Breast epithelium (tissue), 4 donors: Measurements from ENCODE around the gene NAALADL2. TPM values are rescaled to one million over a fixed set of nuclear protein-coding genes. Genes with fewer than 3 reads are reported as not detected.

Source experiments
- DNase-seq, 2 donors: peaks; one replicate each; pipeline ENCODE4 v3.0.0-alpha.2; 2019; ENCODE audit warnings: low spot score in 2 of 2
- H3K27ac ChIP-seq, 2 donors: fragments of 200-600 bp; sonication (generic) in 1 of 2; one replicate each; pipeline ENCODE4 v1.5.1; 2016 to 2019; ENCODE audit warnings: mild to moderate bottlenecking in 1 of 2
- H3K27me3 ChIP-seq, 2 donors: fragments of 200-600 bp; sonication (generic) in 1 of 2; one replicate each; pipeline versions ENCODE4 v1.5.1 to v1.6.0; 2017 to 2019; ENCODE audit warnings: control low read depth in 1 of 2, mild to moderate bottlenecking in 1 of 2
- H3K36me3 ChIP-seq: fragments of 200-600 bp; one replicate; pipeline ENCODE4 v1.5.1; 2019
- H3K4me1 ChIP-seq, 2 donors: fragments of 200-600 bp; sonication (generic); one replicate each; pipeline ENCODE4 v1.5.1; 2016 to 2019; ENCODE audit warnings: control low read depth in 1 of 2
- H3K4me3 ChIP-seq, 3 donors: fragments of 200-600 bp; sonication (generic); 1 replicate in 2 of 3; 2 replicates in 1 of 3; pipeline ENCODE4 v1.5.1; 2016 to 2019; ENCODE audit warnings: mild to moderate bottlenecking in 3 of 3, moderate library complexity in 2 of 3
- H3K9me3 ChIP-seq, 2 donors: fragments of 200-600 bp; sonication (generic) in 1 of 2; one replicate each; pipeline ENCODE4 v1.5.1; 2016 to 2019; ENCODE audit warnings: control low read depth in 1 of 2
- POLR2A ChIP-seq: fragments of 450-650 bp; IDR thresholded peaks from one replicate; pipeline ENCODE4 v1.6.1; 2016; ENCODE audit warnings: antibody characterized with exemption, mild to moderate bottlenecking, moderate library complexity
- POLR2AphosphoS5 ChIP-seq, 3 donors: sonication (generic); formaldehyde crosslinking; IDR thresholded peaks; one replicate each; pipeline ENCODE4 v1.6.1; 2017; ENCODE audit warnings: antibody characterized with exemption in 3 of 3
- intact Hi-C: fragments of 100-400 bp; cut with DNase I; formaldehyde crosslinking; loops from one replicate; pipeline ENCODE4 v1.15.1; 2023; ENCODE audit warnings: low total_unique reads
- total RNA-seq, 3 donors: library from RNA; depleted of rRNA; stranded (reverse); fragments of >200 nt; gene quantifications; one replicate each; pipeline ENCODE4 v1.1.0, GENCODE V29; 2016
- TF ChIP-seq, protein P1 (sequence below), 3 donors: fragments of 450-650 bp; IDR thresholded peaks; one replicate each; pipeline ENCODE4 v1.5.1; 2016 to 2017; ENCODE audit warnings: antibody characterized with exemption in 3 of 3, mild to moderate bottlenecking in 3 of 3, moderate library complexity in 3 of 3

The NAALADL2 gene
- total RNA-seq, 3 donors from 2014 or later = 12.0 to 69.5 (median 53.9) TPM

DNA sequence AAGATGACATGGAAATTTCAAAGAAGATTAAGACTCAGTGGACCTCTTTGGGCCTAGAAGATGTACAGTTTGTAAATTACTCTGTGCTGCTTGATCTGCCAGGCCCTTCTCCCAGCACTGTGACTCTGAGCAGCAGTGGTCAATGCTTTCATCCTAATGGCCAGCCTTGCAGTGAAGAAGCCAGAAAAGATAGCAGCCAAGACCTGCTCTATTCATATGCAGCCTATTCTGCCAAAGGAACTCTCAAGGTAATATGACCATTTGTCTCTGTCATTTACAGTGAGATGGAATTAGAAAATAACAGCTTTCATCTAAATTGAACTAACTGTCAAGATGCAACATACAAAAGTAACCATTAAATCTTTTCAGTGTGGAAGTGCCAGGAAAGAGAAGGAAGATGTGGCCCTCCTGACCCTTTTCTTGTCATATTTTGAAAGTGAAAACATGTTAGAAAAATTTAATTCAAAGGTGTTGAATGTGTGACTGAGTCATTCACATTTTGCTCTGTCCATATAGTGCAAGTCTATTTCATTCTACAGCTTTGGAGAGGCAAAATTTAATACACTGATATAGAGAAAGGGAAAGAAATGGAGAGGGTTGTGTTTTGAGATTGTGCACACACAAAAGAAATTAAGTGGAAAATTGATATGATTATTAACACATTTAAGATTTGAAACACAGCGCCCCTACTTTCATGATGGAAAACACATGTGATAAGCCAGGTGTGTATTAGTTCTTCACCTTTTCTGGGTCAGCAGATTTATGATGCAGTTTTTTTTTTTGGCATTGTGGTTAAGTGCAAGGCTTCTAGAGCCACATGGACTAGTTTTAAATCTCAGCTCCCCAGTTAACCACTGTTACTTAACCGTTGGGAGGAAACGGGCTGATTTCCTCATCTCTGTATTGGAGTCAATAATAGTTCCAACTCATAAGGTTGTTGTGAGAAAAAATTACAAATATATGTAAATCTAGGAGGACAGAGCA is 375.1 kb downstream of the NAALADL2 start:
- Histone ChIP-seq H3K36me3 (no peaks in the 10 kb centered on the region), H3K27ac (no peak overlapping the region), H3K4me1 (no peaks in the 10 kb centered on the region), H3K27me3 (no peaks in the 10 kb centered on the region), H3K9me3 (no peaks in the 10 kb centered on the region), H3K4me3 (no peak overlapping the region)
- TF ChIP-seq, protein P1, sequence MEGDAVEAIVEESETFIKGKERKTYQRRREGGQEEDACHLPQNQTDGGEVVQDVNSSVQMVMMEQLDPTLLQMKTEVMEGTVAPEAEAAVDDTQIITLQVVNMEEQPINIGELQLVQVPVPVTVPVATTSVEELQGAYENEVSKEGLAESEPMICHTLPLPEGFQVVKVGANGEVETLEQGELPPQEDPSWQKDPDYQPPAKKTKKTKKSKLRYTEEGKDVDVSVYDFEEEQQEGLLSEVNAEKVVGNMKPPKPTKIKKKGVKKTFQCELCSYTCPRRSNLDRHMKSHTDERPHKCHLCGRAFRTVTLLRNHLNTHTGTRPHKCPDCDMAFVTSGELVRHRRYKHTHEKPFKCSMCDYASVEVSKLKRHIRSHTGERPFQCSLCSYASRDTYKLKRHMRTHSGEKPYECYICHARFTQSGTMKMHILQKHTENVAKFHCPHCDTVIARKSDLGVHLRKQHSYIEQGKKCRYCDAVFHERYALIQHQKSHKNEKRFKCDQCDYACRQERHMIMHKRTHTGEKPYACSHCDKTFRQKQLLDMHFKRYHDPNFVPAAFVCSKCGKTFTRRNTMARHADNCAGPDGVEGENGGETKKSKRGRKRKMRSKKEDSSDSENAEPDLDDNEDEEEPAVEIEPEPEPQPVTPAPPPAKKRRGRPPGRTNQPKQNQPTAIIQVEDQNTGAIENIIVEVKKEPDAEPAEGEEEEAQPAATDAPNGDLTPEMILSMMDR (IDR thresholded peaks at IDR 0.05) = no peak
- TF ChIP-seq POLR2AphosphoS5 (IDR thresholded peaks at IDR 0.05) = no peak
- no peak for TF ChIP-seq POLR2A
- intact Hi-C loops = no loop called here
- DNase-seq = no peak

DNA sequence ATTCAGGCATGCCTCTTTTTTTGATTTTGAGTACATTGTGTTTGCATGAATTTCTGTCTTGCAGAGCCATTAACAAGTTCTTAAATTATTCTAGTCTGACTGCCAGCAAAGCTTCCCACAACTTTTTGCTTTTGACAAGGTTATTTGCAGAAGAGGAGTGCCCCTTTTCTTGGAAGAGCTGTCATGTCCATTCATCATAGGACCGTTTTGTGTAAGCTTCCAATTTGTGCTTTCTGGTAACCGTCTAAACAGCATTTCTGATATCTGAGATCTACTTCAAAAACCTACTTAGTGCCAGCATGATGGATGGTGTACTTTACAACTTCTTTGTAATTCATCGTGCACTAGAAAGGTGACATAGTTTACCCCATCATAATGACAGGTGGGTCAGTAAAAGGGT is 379.7 kb downstream of the NAALADL2 start:
- Histone ChIP-seq H3K4me1 (no peaks in the 10 kb centered on the region), H3K27me3 (no peaks in the 10 kb centered on the region), H3K4me3 (no peak overlapping the region), H3K9me3 (no peaks in the 10 kb centered on the region), H3K27ac (no peak overlapping the region), H3K36me3 (no peaks in the 10 kb centered on the region)
- DNase-seq = no peak
- no peak for TF ChIP-seq POLR2A
- TF ChIP-seq, protein P1 (IDR thresholded peaks at IDR 0.05) = no peak
- TF ChIP-seq POLR2AphosphoS5 (IDR thresholded peaks at IDR 0.05) = no peak
- intact Hi-C loops = no loop called here

DNA sequence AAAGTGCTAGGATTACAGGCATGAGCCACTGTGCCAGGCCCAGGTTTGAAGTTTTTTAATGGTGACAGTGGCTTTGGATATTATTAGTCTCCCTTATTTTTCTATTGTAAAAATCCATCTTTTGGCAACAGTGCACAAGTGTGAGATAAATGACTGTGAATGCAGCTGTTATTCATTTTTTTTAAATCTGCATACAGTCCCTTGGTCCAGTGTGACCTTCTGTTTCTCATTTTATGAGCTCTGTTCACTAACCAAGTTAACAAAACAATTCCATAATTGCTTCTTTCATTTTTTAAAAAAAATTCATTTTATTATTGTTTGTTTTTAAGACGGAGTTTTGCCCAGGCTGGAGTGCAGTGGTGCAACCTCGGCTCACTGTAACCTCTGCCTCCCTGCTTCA is 381.8 kb downstream of the NAALADL2 start:
- Histone ChIP-seq H3K4me1 (no peaks in the 10 kb centered on the region), H3K36me3 (no peaks in the 10 kb centered on the region), H3K27me3 (no peaks in the 10 kb centered on the region), H3K4me3 (no peak overlapping the region), H3K9me3 (no peaks in the 10 kb centered on the region), H3K27ac (no peak overlapping the region)
- no peak for TF ChIP-seq POLR2A
- intact Hi-C loops = no loop called here
- no peak for DNase-seq

DNA sequence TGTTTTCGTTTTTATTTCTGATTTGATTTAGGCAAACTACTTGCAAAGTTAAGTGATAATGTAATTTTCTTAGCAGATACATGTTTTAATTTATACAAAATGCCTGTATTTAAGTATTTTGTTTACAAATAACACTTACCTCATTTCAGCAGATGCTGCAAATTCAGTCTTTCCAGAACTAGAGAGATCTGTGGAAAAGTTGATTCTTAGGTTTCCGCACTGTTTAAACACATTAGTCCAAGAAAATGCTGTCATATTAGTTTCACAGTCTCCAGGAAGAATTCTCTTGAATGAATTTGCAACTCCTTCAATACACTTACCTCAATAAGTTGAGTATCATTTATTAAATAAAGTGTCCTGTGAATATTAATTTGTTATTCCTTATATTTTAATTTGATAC is 383.1 kb downstream of the NAALADL2 start:
- H3K9me3 ChIP-seq = no peaks in the 10 kb centered on the region
- no peaks in the 10 kb centered on the region for H3K4me1 ChIP-seq
- DNase-seq = no peak
- no peaks in the 10 kb centered on the region for H3K36me3 ChIP-seq
- no peaks in the 10 kb centered on the region for H3K27me3 ChIP-seq
- TF ChIP-seq POLR2AphosphoS5 (IDR thresholded peaks at IDR 0.05) = no peak
- no peak for TF ChIP-seq POLR2A
- TF ChIP-seq, protein P1 (IDR thresholded peaks at IDR 0.05) = no peak
- H3K27ac ChIP-seq = no peak overlapping the region
- no peak overlapping the region for H3K4me3 ChIP-seq
- intact Hi-C loops = no loop called here

DNA sequence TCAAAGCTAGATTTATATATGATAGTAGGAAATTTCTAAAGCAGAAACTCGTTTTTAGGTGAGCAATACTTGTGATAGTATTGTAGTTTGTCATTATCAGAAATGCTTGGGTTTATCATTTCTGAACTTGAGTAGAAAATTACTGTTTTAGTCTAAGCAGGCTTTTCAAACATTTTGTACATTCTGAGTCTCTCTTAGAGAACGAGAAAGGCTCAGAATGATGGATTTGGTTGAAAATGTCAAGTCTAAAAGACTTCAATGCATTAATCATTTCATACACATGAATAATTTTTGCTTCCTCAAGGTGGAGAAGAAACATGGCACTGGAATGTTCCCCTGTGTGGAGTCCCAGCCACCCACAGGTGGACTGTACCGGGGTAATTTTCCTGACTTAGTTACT is 387.1 kb downstream of the NAALADL2 start:
- TF ChIP-seq POLR2AphosphoS5 (IDR thresholded peaks at IDR 0.05) = no peak
- TF ChIP-seq, protein P1 (IDR thresholded peaks at IDR 0.05) = no peak
- TF ChIP-seq POLR2A = no peak
- no peak overlapping the region for H3K4me3 ChIP-seq
- intact Hi-C loops = no loop called here

More for the DNA sequence above, 387.1 kb downstream of the NAALADL2 start:
- Histone ChIP-seq H3K36me3 (no peaks in the 10 kb centered on the region), H3K27me3 (no peaks in the 10 kb centered on the region), H3K9me3 (no peaks in the 10 kb centered on the region), H3K27ac (no peak overlapping the region), H3K4me1 (no peaks in the 10 kb centered on the region)
- no peak for DNase-seq
